Smooth muscle cell (in vitro differentiated cells): ENCODE measurements around the gene GLDN. TPM values are rescaled to one million over a fixed set of nuclear protein-coding genes. Genes with fewer than 3 reads are reported as not detected.

Experiments used
- DNase-seq: peaks from one replicate; lab custom pipeline; 2025; ENCODE audit not compliant: unreplicated experiment; lab: John Stamatoyannopoulos, UW
- H2AFZ ChIP-seq: fragments of 200-600 bp; sonication (generic); 2 replicates; pipeline ENCODE4 v1.6.0; 2016; ENCODE audit warnings: antibody characterized with exemption, low read depth, mild to moderate bottlenecking
- H3F3A ChIP-seq: fragments of 200-600 bp; sonication (generic); 2 replicates; pipeline ENCODE4 v1.6.0; 2017; ENCODE audit warnings: antibody characterized with exemption, low read depth
- H3K27ac ChIP-seq: fragments of 200-600 bp; sonication (generic); 2 replicates; pipeline ENCODE4 v1.5.1; 2016; ENCODE audit warnings: low read depth, mild to moderate bottlenecking
- H3K27me3 ChIP-seq: fragments of 200-600 bp; sonication (generic); 2 replicates; pipeline ENCODE4 v1.6.1; 2016; ENCODE audit warnings: low read depth, mild to moderate bottlenecking
- H3K36me3 ChIP-seq: fragments of 200-600 bp; sonication (generic); 2 replicates; pipeline ENCODE4 v1.5.1; 2016; ENCODE audit warnings: low read depth
- H3K4me1 ChIP-seq: fragments of 200-600 bp; sonication (generic); 2 replicates; pipeline ENCODE4 v1.5.1; 2016; ENCODE audit warnings: low read depth
- H3K4me2 ChIP-seq: fragments of 200-600 bp; sonication (generic); 2 replicates; pipeline ENCODE4 v1.6.0; 2016; ENCODE audit warnings: mild to moderate bottlenecking
- H3K4me3 ChIP-seq: fragments of 200-600 bp; sonication (generic); 2 replicates; pipeline ENCODE4 v1.5.1; 2016; ENCODE audit warnings: mild to moderate bottlenecking
- H3K79me2 ChIP-seq: fragments of 200-600 bp; sonication (generic); 2 replicates; pipeline ENCODE4 v1.6.0; 2016; ENCODE audit warnings: low read depth, mild to moderate bottlenecking
- H3K9ac ChIP-seq: fragments of 200-600 bp; sonication (generic); 2 replicates; pipeline ENCODE4 v1.6.0; 2016; ENCODE audit warnings: low read depth
- H3K9me3 ChIP-seq: fragments of 200-600 bp; sonication (generic); replicated peaks from 2 replicates; pipeline ENCODE4 v1.5.1; 2016; ENCODE audit warnings: low read depth
- H4K20me1 ChIP-seq: fragments of 200-600 bp; sonication (generic); 2 replicates; pipeline ENCODE4 v1.6.0; 2016; ENCODE audit warnings: low read depth
- CTCF ChIP-seq: fragments of 200-600 bp; sonication (generic); IDR thresholded peaks from 2 replicates; pipeline ENCODE4 v1.5.1; 2017; ENCODE audit warnings: borderline replicate concordance, mild to moderate bottlenecking, antibody characterized with exemption; ENCODE audit not compliant: insufficient read depth, poor library complexity, severe bottlenecking
- WGBS: methylation state at CpG from one replicate; pipeline ENCODE4 v1.1.7; 2016; ENCODE audit warnings: low lambda C conversion rate; 5-methylcytosine and 5-hydroxymethylcytosine counted together
- polyA plus RNA-seq: library from polyadenylated mRNA; unstranded; fragments of >200 nt; fragmentation: Nextera tagmentation; extraction: Ambion mirVana; gene quantifications from 2 replicates; pipeline ENCODE4 v1.2.1, GENCODE V29; 2016
- total RNA-seq: library from RNA; depleted of rRNA; stranded (reverse); fragments of >200 nt; gene quantifications from 2 replicates; pipeline ENCODE4 v1.2.3, GENCODE V29; 2014

The GLDN gene
- total and polyA plus RNA-seq, 2 experiments from 2014 or later, result 0.18 to 0.81 TPM

DNA sequence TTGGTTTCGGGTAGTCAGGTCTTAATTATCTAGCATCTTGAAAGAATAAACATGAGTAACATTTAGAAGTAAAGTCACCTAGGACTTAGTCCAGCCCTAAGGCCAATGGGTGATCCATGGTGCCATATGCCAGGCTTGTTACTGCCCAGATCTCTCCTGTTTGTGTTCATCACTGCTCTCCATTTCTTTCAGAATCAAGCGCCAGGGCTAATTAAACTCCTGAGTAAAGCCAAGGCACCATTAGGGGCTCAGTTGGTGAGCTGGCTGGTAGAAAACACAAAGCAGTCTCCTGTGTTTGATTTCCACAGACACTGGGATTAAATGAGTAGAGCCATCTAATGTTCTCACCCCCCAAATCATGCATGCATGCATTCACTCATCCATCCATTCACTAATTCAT, 14.4 kb upstream of the GLDN start:
- H4K20me1 ChIP-seq, result no peaks in the 10 kb centered on the region
- DNase-seq, result no peak
- H3K4me2 ChIP-seq, result no peak overlapping the region
- no peak for TF ChIP-seq CTCF
- WGBS, result 92% methylated on average over 2 of the region's 2 CpGs
- H3K4me1 ChIP-seq, result no peaks in the 10 kb centered on the region
- no peaks in the 10 kb centered on the region for H3K79me2 ChIP-seq
- no peaks in the 10 kb centered on the region for H3F3A ChIP-seq
- no peaks in the 10 kb centered on the region for H3K9me3 ChIP-seq
- H3K27me3 ChIP-seq, result no peaks in the 10 kb centered on the region
- no peak overlapping the region for H3K27ac ChIP-seq
- H3K9ac ChIP-seq, result no peak overlapping the region
- H3K36me3 ChIP-seq, result no peaks in the 10 kb centered on the region
- no peak overlapping the region for H3K4me3 ChIP-seq
- H2AFZ ChIP-seq, result no peak overlapping the region

- Histone ChIP-seq H3K79me2 (no peaks in the 10 kb centered on the region), H4K20me1 (no peaks in the 10 kb centered on the region), H3K9me3 (no peaks in the 10 kb centered on the region), H3K36me3 (no peaks in the 10 kb centered on the region), H3K4me1 (no peaks in the 10 kb centered on the region), H3K9ac (no peak overlapping the region), H3K27ac (no peak overlapping the region), H3K4me3 (no peak overlapping the region), H3K4me2 (no peak overlapping the region), H3F3A (no peaks in the 10 kb centered on the region), H2AFZ (no peak overlapping the region), H3K27me3 (no peaks in the 10 kb centered on the region)
- 61% methylated on average over 4 of the region's 4 CpGs for WGBS
- DNase-seq, result no peak
- TF ChIP-seq CTCF, result no peak
Measured at GRCh38 chr15:51328926-51329325, 12.5 kb upstream of the GLDN start.

- Histone ChIP-seq H3K27me3 (no peaks in the 10 kb centered on the region), H3K27ac (no peak overlapping the region), H3K4me2 (no peak overlapping the region), H4K20me1 (no peaks in the 10 kb centered on the region), H3K4me1 (peaks cover 3% of the 10 kb centered on the region), H3F3A (no peaks in the 10 kb centered on the region), H3K9me3 (no peaks in the 10 kb centered on the region), H3K4me3 (no peak overlapping the region), H3K79me2 (no peaks in the 10 kb centered on the region), H3K36me3 (no peaks in the 10 kb centered on the region), H3K9ac (no peak overlapping the region), H2AFZ (no peak overlapping the region)
- no peak for TF ChIP-seq CTCF
- 40% methylated on average over 5 of the region's 5 CpGs for WGBS
- DNase-seq, result no peak
Measured at GRCh38 chr15:51331141-51331540, 10.3 kb upstream of the GLDN start.
